ENCODE measurements around the gene GRB14. TPM values are rescaled to one million over a fixed set of nuclear protein-coding genes. Genes with fewer than 3 reads are reported as not detected.
A peak's percentile ranks its signal among the peaks of the same experiment; 100 is the strongest.

Gene GRB14
- total RNA-seq, 1 donor from 2014 or later = 22.3 TPM

DNA sequence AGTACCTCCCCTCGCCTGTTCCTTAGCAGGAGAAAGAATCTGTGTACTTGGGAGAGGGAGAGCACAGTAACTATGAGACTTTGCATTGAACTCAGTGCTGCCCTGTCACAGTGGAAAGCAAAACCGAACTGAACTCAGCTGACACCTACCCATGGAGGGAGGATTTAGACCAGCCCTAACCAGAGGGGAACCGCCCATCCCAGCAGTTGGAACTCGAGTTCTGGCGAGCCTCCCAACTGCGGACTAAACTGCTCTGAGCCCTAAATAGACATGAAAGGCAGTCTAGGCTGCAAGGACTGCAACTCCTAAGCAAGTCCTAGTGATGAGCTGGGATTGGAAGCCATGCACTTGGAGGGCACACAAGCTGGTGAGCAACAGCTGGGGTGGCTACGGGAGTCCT lies 110.4 kb downstream of the GRB14 start:
- H3K4me3 ChIP-seq (ENCODE audit: low read depth, low read length) = no peak overlapping the region
- DNase-seq (ENCODE audit: low read depth) = no peak
- TF ChIP-seq, protein P1, sequence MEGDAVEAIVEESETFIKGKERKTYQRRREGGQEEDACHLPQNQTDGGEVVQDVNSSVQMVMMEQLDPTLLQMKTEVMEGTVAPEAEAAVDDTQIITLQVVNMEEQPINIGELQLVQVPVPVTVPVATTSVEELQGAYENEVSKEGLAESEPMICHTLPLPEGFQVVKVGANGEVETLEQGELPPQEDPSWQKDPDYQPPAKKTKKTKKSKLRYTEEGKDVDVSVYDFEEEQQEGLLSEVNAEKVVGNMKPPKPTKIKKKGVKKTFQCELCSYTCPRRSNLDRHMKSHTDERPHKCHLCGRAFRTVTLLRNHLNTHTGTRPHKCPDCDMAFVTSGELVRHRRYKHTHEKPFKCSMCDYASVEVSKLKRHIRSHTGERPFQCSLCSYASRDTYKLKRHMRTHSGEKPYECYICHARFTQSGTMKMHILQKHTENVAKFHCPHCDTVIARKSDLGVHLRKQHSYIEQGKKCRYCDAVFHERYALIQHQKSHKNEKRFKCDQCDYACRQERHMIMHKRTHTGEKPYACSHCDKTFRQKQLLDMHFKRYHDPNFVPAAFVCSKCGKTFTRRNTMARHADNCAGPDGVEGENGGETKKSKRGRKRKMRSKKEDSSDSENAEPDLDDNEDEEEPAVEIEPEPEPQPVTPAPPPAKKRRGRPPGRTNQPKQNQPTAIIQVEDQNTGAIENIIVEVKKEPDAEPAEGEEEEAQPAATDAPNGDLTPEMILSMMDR (conservative IDR thresholded peaks at IDR 0.05; ENCODE audit: low read depth, low read length) = no peak

DNA sequence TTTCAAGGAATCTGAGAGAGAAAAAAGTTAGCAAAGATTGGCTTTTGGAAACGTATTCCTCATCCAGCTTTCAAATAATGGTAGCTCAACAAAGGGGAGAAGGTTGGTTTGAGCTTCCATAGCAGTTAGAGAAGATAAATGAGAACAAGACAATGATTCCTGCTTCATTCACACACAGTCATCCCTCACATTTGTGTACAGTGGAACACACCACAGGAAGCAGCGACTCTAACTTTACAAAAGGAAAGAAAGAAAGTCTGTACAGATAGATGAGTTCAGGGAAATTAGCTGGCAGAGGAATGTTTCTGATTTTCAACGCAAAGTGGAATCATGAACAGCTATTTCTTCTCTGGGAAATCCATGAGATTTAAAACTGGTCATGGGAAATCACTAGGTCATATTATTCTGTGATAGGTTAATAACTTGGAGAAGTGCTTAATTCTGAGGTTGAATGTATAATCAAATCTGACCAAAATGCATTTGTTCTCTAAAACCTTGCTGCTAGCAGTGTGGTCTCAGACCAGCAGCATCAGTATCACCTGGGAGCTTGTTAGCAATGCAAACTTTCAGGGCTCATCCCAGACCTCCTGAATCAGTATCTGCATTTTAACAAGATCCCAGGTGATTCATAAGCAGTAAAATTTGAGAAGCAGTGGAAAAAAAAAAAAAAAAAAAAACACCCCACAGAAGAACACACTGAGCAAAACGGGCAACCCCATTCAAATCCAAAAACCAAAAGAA lies 112.0 kb downstream of the GRB14 start:
- no peak for DNase-seq (ENCODE audit: low read depth)
- no peak overlapping the region for H3K4me3 ChIP-seq (ENCODE audit: low read depth, low read length)
- TF ChIP-seq, protein P1 (conservative IDR thresholded peaks at IDR 0.05; ENCODE audit: low read depth, low read length) = no peak

DNA sequence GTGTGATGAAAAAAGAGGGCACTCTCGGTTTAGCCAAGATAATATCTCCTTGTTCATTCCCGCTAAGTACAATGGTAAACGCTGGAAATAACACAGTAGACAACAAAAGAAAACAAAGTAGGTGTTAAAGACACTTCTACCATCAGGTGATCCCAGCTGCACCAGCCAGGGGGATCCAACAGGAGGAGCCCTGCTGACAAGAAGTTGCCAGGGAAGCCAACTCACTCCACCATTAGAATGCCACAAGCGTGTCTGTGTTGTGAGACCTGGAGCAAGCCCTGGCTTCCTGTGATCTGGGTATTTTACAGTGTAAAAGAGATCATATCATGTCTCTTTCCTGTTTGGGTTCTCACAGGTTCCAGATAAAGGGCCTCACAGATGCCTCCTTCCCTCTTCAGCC lies 117.0 kb downstream of the GRB14 start:
- no peak overlapping the region for H3K4me3 ChIP-seq (ENCODE audit: low read depth, low read length)
- TF ChIP-seq, protein P1 (conservative IDR thresholded peaks at IDR 0.05; ENCODE audit: low read depth, low read length) = peak; percentile 77
- DNase-seq (ENCODE audit: low read depth) = no peak

DNA sequence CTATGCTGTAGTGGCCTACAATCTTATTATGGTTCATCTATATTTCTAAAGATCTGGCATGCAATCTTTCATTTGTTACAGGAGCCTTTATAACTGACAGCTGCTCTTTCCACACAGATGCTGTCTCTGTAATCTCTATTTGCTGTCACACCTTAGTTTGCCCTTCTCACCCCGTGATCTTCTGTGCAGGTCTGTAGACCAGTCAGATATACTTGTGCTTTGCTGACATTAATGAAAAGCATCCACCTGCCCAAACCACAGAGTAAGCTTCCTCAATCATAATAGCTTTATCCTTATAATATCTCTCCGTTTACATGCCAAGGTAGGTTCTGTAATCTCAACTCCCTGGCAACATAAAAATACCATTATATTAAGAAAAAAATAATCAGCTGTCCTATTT lies 122.4 kb downstream of the GRB14 start:
- DNase-seq (ENCODE audit: low read depth) = no peak
- no peak overlapping the region for H3K4me3 ChIP-seq (ENCODE audit: low read depth, low read length)
- TF ChIP-seq, protein P1 (conservative IDR thresholded peaks at IDR 0.05; ENCODE audit: low read depth, low read length) = no peak

DNA sequence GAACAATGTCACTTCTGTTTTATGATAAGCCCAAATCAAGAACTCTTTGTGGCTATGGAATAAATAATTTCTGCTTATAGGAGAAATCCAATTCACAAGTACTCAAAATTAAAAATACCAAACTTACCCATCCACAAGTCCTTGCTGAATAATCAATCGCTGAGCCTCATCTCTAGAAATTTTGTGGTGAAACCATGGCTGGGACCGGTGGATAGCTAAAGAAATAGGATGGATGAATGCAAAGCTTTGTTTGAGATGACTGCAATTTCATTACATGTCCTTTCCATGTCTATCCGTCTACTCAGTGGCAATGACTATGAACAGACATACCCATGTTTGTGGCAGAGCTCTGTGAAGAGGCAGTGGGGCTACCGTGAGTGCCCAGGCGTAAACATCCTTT lies 124.4 kb downstream of the GRB14 start:
- no peak for DNase-seq (ENCODE audit: low read depth)
- H3K4me3 ChIP-seq (ENCODE audit: low read depth, low read length) = no peak overlapping the region
- TF ChIP-seq, protein P1 (conservative IDR thresholded peaks at IDR 0.05; ENCODE audit: low read depth, low read length) = no peak

DNA sequence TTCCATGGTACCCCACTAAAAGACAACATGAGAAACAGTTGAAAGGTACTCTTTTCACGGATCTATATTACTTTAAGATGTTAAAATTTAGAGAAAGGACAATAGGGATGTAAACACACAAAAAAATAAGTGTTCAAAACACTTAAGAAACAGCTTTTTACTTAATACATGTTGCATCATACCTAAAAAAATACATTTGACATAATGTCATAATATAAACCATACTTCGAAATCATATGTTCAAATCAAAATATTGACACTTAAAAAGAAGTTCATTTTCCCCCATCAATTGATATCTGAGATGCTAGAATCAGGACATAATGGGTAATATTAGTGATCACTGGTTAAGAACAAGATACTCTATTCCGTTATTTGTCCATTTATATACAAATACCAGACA lies 124.9 kb downstream of the GRB14 start:
- no peak for DNase-seq (ENCODE audit: low read depth)
- no peak overlapping the region for H3K4me3 ChIP-seq (ENCODE audit: low read depth, low read length)
- TF ChIP-seq, protein P1 (conservative IDR thresholded peaks at IDR 0.05; ENCODE audit: low read depth, low read length) = no peak
